ENCODE results near the gene ZFHX3. TPM values are rescaled to one million over a fixed set of nuclear protein-coding genes. Genes with fewer than 3 reads are reported as not detected.

The ZFHX3 gene
- total and polyA plus RNA-seq, 2 of the 8 experiments (the other 6 are each of a cell fraction or from before 2014, with no cell fraction given) = 0.08 to 0.99 TPM

DNA sequence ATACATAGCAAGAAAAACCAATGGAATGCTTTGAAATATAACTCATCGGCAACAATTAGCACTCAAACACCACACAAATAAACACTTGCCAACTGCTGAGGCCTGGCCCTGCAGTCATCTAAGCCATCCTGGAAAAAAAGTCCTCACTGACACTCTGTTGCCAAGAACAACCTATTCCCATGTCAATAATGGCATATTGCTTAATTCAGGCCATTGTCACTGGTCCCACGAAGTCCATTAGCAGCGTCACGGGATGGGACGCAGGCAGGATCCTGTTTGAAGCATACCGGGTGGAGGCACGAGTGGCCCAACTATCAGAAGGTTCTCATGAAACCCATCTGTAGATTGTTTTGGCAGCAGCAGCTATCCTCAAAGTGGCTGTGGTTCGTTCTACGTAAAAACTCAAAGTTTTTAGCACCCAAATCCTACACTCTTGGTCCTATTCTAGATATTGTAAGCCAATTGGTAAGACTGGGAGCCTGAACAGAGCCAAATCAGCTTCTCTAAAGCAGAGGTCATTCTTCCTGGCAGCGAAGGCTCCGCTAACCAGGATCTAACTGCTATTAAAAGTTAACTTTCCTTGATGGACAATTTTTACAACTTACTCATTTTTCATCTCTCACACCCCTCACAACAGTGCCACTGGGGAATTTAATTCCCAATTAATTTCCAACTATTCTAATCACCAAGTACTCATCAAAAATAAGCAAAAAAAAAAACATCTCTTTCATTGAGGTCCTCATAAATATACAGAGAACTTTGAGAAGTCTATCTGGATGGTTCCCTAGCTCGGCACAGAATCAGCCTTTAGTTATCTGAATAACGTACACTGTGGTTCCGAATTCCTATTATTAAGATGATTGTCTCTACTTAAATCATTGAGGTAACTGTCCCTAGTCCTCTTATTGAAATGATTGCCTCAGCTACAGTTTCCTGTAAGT, 91.5 kb downstream of the ZFHX3 start (continued):
- TF ChIP-seq, protein P1, sequence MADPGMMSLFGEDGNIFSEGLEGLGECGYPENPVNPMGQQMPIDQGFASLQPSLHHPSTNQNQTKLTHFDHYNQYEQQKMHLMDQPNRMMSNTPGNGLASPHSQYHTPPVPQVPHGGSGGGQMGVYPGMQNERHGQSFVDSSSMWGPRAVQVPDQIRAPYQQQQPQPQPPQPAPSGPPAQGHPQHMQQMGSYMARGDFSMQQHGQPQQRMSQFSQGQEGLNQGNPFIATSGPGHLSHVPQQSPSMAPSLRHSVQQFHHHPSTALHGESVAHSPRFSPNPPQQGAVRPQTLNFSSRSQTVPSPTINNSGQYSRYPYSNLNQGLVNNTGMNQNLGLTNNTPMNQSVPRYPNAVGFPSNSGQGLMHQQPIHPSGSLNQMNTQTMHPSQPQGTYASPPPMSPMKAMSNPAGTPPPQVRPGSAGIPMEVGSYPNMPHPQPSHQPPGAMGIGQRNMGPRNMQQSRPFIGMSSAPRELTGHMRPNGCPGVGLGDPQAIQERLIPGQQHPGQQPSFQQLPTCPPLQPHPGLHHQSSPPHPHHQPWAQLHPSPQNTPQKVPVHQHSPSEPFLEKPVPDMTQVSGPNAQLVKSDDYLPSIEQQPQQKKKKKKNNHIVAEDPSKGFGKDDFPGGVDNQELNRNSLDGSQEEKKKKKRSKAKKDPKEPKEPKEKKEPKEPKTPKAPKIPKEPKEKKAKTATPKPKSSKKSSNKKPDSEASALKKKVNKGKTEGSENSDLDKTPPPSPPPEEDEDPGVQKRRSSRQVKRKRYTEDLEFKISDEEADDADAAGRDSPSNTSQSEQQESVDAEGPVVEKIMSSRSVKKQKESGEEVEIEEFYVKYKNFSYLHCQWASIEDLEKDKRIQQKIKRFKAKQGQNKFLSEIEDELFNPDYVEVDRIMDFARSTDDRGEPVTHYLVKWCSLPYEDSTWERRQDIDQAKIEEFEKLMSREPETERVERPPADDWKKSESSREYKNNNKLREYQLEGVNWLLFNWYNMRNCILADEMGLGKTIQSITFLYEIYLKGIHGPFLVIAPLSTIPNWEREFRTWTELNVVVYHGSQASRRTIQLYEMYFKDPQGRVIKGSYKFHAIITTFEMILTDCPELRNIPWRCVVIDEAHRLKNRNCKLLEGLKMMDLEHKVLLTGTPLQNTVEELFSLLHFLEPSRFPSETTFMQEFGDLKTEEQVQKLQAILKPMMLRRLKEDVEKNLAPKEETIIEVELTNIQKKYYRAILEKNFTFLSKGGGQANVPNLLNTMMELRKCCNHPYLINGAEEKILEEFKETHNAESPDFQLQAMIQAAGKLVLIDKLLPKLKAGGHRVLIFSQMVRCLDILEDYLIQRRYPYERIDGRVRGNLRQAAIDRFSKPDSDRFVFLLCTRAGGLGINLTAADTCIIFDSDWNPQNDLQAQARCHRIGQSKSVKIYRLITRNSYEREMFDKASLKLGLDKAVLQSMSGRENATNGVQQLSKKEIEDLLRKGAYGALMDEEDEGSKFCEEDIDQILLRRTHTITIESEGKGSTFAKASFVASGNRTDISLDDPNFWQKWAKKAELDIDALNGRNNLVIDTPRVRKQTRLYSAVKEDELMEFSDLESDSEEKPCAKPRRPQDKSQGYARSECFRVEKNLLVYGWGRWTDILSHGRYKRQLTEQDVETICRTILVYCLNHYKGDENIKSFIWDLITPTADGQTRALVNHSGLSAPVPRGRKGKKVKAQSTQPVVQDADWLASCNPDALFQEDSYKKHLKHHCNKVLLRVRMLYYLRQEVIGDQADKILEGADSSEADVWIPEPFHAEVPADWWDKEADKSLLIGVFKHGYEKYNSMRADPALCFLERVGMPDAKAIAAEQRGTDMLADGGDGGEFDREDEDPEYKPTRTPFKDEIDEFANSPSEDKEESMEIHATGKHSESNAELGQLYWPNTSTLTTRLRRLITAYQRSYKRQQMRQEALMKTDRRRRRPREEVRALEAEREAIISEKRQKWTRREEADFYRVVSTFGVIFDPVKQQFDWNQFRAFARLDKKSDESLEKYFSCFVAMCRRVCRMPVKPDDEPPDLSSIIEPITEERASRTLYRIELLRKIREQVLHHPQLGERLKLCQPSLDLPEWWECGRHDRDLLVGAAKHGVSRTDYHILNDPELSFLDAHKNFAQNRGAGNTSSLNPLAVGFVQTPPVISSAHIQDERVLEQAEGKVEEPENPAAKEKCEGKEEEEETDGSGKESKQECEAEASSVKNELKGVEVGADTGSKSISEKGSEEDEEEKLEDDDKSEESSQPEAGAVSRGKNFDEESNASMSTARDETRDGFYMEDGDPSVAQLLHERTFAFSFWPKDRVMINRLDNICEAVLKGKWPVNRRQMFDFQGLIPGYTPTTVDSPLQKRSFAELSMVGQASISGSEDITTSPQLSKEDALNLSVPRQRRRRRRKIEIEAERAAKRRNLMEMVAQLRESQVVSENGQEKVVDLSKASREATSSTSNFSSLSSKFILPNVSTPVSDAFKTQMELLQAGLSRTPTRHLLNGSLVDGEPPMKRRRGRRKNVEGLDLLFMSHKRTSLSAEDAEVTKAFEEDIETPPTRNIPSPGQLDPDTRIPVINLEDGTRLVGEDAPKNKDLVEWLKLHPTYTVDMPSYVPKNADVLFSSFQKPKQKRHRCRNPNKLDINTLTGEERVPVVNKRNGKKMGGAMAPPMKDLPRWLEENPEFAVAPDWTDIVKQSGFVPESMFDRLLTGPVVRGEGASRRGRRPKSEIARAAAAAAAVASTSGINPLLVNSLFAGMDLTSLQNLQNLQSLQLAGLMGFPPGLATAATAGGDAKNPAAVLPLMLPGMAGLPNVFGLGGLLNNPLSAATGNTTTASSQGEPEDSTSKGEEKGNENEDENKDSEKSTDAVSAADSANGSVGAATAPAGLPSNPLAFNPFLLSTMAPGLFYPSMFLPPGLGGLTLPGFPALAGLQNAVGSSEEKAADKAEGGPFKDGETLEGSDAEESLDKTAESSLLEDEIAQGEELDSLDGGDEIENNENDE (IDR thresholded peaks at IDR 0.05; ENCODE audit: insufficient replicate concordance, low read length) = no peak
- TF ChIP-seq CEBPB (IDR thresholded peaks at IDR 0.05; ENCODE audit: low read depth, low read length) (no peak), CBX8 (IDR thresholded peaks at IDR 0.05; ENCODE audit: borderline replicate concordance, low read depth, low read length) (no peak)
- TF ChIP-seq, protein P2, sequence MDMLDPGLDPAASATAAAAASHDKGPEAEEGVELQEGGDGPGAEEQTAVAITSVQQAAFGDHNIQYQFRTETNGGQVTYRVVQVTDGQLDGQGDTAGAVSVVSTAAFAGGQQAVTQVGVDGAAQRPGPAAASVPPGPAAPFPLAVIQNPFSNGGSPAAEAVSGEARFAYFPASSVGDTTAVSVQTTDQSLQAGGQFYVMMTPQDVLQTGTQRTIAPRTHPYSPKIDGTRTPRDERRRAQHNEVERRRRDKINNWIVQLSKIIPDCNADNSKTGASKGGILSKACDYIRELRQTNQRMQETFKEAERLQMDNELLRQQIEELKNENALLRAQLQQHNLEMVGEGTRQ (IDR thresholded peaks at IDR 0.05; ENCODE audit: low read length) = no peak
